C4-2B (cell line): ENCODE results near the gene DYNLT2.

Source experiments
- H3K27ac ChIP-seq: fragments of 450-650 bp; 2 replicates; pipeline ENCODE4 v1.5.1; 2017
- ZFX ChIP-seq: fragments of 450-650 bp; IDR thresholded peaks from 2 replicates; pipeline ENCODE4 v1.6.1; 2017
- TF ChIP-seq, protein P1 (sequence below): fragments of 450-650 bp; conservative IDR thresholded peaks from 2 replicates; pipeline ENCODE4 v1.5.1; 2017; ENCODE audit warnings: mild to moderate bottlenecking

Gene DYNLT2

GRCh38 chr6:169788809-169789145 lies 37.4 kb upstream of the DYNLT2 start:
- no peak overlapping the region for H3K27ac ChIP-seq

GRCh38 chr6:169787797-169788196 lies 36.4 kb upstream of the DYNLT2 start:
- H3K27ac ChIP-seq = no peak overlapping the region
- no peak for TF ChIP-seq ZFX

More at GRCh38 chr6:169788809-169789145, 37.4 kb upstream of the DYNLT2 start:
- no peak for TF ChIP-seq ZFX
- TF ChIP-seq, protein P1, sequence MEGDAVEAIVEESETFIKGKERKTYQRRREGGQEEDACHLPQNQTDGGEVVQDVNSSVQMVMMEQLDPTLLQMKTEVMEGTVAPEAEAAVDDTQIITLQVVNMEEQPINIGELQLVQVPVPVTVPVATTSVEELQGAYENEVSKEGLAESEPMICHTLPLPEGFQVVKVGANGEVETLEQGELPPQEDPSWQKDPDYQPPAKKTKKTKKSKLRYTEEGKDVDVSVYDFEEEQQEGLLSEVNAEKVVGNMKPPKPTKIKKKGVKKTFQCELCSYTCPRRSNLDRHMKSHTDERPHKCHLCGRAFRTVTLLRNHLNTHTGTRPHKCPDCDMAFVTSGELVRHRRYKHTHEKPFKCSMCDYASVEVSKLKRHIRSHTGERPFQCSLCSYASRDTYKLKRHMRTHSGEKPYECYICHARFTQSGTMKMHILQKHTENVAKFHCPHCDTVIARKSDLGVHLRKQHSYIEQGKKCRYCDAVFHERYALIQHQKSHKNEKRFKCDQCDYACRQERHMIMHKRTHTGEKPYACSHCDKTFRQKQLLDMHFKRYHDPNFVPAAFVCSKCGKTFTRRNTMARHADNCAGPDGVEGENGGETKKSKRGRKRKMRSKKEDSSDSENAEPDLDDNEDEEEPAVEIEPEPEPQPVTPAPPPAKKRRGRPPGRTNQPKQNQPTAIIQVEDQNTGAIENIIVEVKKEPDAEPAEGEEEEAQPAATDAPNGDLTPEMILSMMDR = no peak

DNA sequence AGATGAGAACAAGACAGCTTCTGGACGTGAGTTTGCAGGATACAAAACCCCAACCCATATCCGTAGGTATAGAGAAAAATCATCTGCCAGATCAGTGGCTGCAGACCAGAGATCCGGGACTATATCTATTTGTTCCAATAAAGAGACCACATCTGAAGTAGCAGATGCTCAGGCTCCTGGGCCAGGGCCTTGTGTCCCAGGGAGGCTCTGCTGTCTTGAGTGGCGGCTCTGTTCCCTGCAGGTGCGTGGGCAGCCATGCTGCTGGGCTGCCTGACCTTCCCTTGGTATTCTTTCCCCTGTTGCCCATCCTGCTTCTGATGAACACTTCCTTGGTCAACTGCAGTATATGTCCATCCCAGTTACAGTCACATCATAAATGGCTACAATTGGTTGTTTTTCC lies 35.0 kb upstream of the DYNLT2 start:
- H3K27ac ChIP-seq = no peak overlapping the region
- TF ChIP-seq, protein P1 = no peak
- TF ChIP-seq ZFX = no peak

DNA sequence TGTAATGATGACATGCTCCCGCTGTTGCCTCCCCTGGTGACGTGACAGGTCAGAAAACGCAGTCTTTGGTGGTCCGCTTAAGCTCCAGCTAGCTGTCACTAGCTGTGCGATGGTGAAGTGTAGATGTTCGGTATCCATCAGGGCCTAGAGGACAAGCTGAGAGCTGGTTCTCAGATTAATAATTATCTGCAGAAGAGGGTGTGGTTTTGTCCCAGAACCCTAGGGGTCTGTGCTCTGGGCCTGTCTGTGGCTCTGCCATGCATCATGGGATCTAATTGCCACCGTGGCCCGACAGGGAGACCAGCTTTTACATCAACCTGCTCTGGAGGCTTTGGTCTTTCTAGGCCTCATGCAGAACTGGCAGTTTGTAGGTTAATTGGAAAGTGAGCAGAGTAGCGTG lies 34.2 kb upstream of the DYNLT2 start:
- H3K27ac ChIP-seq = no peak overlapping the region
- no peak for TF ChIP-seq ZFX
- TF ChIP-seq, protein P1 = no peak

DNA sequence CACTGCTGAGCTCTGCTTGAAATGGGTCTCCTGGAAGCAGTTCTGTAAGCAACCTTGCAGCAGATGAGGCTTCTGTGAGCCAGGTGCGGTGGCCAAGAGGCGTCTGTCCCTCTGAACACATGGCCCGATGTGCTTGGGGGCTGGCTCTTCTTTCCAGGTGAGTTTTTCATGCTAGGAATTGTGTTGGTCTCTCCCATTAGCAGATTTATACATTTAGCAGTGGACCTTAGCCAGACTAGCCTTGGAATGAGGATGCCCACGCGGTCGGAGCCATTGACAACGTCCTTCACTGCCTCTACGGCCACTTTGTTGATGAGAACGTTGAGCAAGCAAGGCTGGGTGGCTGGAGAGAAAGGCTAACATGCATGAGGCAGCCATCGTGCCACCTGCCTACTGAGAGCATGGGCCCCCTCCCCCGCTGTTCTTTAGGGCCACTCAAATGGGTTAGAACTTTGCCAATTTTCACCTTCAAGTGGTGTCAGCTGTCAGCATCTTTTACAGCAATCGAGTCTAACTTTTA lies 33.5 kb upstream of the DYNLT2 start:
- no peak for TF ChIP-seq ZFX
- TF ChIP-seq, protein P1 = no peak
- H3K27ac ChIP-seq = no peak overlapping the region

- no peak overlapping the region for H3K27ac ChIP-seq
- TF ChIP-seq, protein P1 = no peak
- no peak for TF ChIP-seq ZFX
Measured at GRCh38 chr6:169783971-169784820, 32.8 kb upstream of the DYNLT2 start.

GRCh38 chr6:169783401-169783800 lies 32.0 kb upstream of the DYNLT2 start:
- no peak overlapping the region for H3K27ac ChIP-seq
- no peak for TF ChIP-seq ZFX
- TF ChIP-seq, protein P1 = no peak

GRCh38 chr6:169782966-169783365 lies 31.6 kb upstream of the DYNLT2 start:
- no peak for TF ChIP-seq ZFX
- TF ChIP-seq, protein P1 = no peak
- no peak overlapping the region for H3K27ac ChIP-seq
